Stimulated activated CD4-positive, alpha-beta T cell treated with anti-CD3 and anti-CD28 coated beads, Interleukin-12 subunit alpha, Interleukin-12 subunit beta, amount 100 ng/mL, for 48 hours (primary cell): ENCODE data around the gene PFN1.
A peak's percentile ranks its signal among the peaks of the same experiment; 100 is the strongest.

ENCODE experiments used
- DNase-seq, 3 donors: peaks; one replicate each; pipeline ENCODE4 v3.0.0-alpha.2; 2020; ENCODE audit warnings: low read depth in 2 of 3, low spot score in 1 of 3

PFN1 gene

GRCh38 chr17:4948166-4948930 is at the start of gene PFN1:
TSS of gene PFN1 (minus strand) at chr17:4948530. CDS start at chr17:4948394, 136 bp downstream.
- DNase-seq, result peak; percentile 88 to 90 (median 89)

- DNase-seq, result peak; percentile 77 to 88 (median 82)
Measured at GRCh38 chr17:4997302-4998026, 49.1 kb upstream of the PFN1 start, which contains the start of the genes INCA1 and KIF1C. TSS of gene INCA1 (minus strand) at chr17:4997522. CDS start at chr17:4994437, 3,085 bp downstream. TSS of gene KIF1C (plus strand) at chr17:4997950. CDS start at chr17:5000247, 2,297 bp downstream.

GRCh38 chr17:4994081-4994595 is 45.8 kb upstream of the PFN1 start:
- DNase-seq, result no peak

- DNase-seq, result no peak
Measured at GRCh38 chr17:4987767-4988567, 39.6 kb upstream of the PFN1 start.

- DNase-seq, result peak; percentile 71 to 86 (median 81)
Measured at GRCh38 chr17:4986951-4987766, 38.8 kb upstream of the PFN1 start, which contains the start of gene CAMTA2. TSS of gene CAMTA2 (minus strand) at chr17:4987675. CDS start at chr17:4986222, 1,453 bp downstream.

- DNase-seq, result no peak
Measured at GRCh38 chr17:4986403-4986802, 38.1 kb upstream of the PFN1 start.

- no peak for DNase-seq
Measured at GRCh38 chr17:4982305-4982704, 34.0 kb upstream of the PFN1 start.

- peak in 1 of 3 donors; percentile 81 for DNase-seq
Measured at GRCh38 chr17:4980644-4981216, 32.4 kb upstream of the PFN1 start.

GRCh38 chr17:4978726-4979125 is 30.4 kb upstream of the PFN1 start:
- no peak for DNase-seq

GRCh38 chr17:4974115-4974670 is 25.9 kb upstream of the PFN1 start:
- no peak for DNase-seq

- DNase-seq, result no peak
Measured at GRCh38 chr17:4973256-4974114, 25.2 kb upstream of the PFN1 start.

GRCh38 chr17:4972752-4973151 is 24.4 kb upstream of the PFN1 start:
- DNase-seq, result no peak

GRCh38 chr17:4972322-4972721 is 24.0 kb upstream of the PFN1 start:
- DNase-seq, result no peak

GRCh38 chr17:4971826-4972225 is 23.5 kb upstream of the PFN1 start:
- DNase-seq, result no peak

- no peak for DNase-seq
Measured at GRCh38 chr17:4970273-4970672, 21.9 kb upstream of the PFN1 start.

GRCh38 chr17:4969551-4970173 is 21.3 kb upstream of the PFN1 start:
- peak in 2 of 3 donors; percentile 28 to 42 for DNase-seq

GRCh38 chr17:4969047-4969550 is 20.8 kb upstream of the PFN1 start:
- DNase-seq, result peak; percentile 43 to 67 (median 45)
